NT2/D1 (cell line): ENCODE data around the gene ARRDC1.

ENCODE experiments used
- YY1 ChIP-seq: IDR thresholded peaks from 2 replicates; pipeline ENCODE4 v1.6.1; 2011; ENCODE audit not compliant: insufficient read length, insufficient read depth
- ZNF274 ChIP-seq: IDR thresholded peaks from 2 replicates; pipeline ENCODE4 v1.6.1; 2011; ENCODE audit warnings: mild to moderate bottlenecking, low read depth, low read length

DNA sequence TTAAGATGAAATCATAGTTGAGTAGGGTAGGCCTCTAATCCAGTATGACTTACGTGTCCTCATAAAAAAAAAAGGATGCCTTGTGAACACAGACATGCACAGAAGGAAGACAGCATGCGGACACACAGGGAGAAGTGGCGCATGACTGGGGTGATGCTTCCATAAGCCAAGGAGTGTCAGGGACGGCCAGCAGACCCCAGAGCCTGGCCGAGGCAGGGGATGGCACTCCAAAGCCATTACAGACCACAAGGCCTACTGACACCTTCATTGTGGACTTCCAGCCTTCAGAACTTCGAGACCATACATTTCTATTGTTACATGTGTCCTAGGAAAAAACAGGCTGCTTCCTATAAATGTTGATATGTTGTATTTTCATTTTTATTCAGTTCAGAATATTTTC lies 33.2 kb downstream of the ARRDC1 start:
- TF ChIP-seq ZNF274 (no peak), YY1 (no peak)
